ENCODE measurements around the gene TMEM231. TPM values are rescaled to one million over a fixed set of nuclear protein-coding genes. Genes with fewer than 3 reads are reported as not detected.

Gene TMEM231
- total and polyA plus RNA-seq, 12 donors = 2.6 to 13.4 (median 8.7) TPM

GRCh38 chr16:75532791-75533190 lies 23.3 kb downstream of the TMEM231 start:
- Histone ChIP-seq H3K36me3 (no peaks in the 10 kb centered on the region), H3K27me3 (no peaks in the 10 kb centered on the region), H3K4me1 (no peaks in the 10 kb centered on the region), H3K4me3 (no peak overlapping the region), H3K9me3 (no peaks in the 10 kb centered on the region), H3K27ac (no peak overlapping the region)
- no peak for TF ChIP-seq CTCF (IDR thresholded peaks at IDR 0.05)
- DNase-seq (no peak), ATAC-seq (no peak)
- WGBS, 2 donors = 93 to 94% methylated on average over 2 of the region's 2 CpGs
- intact Hi-C loops (cut with DNase I) = loop anchor here in 1 of 10 donors (10.0 kb wide), 1 partner anchor 58 kb away; no protein-coding TSS in a partner anchor

- Histone ChIP-seq H3K36me3 (no peaks in the 10 kb centered on the region), H3K27me3 (no peaks in the 10 kb centered on the region), H3K9me3 (no peaks in the 10 kb centered on the region), H3K27ac (no peak overlapping the region), H3K4me3 (no peak overlapping the region), H3K4me1 (no peaks in the 10 kb centered on the region)
- intact Hi-C loops (cut with DNase I) = loop anchor here in 1 of 10 donors (10.0 kb wide), 1 partner anchor 57 kb away; no protein-coding TSS in a partner anchor
- ATAC-seq = no peak
- DNase-seq = no peak
- 85 to 90% methylated on average over 8 of the region's 8 CpGs for WGBS, 2 donors
- no peak for TF ChIP-seq CTCF (IDR thresholded peaks at IDR 0.05)
These were observed 23.8 kb downstream of the TMEM231 start for GRCh38 chr16:75532142-75532765.

- 95 to 97% methylated on average over 29 of the region's 29 CpGs for whole genome bisulfite sequencing, 2 donors
- Histone ChIP-seq H3K36me3 (no peaks in the 10 kb centered on the region), H3K4me1 (no peaks in the 10 kb centered on the region), H3K9me3 (no peaks in the 10 kb centered on the region), H3K27me3 (no peaks in the 10 kb centered on the region), H3K27ac (no peak overlapping the region), H3K4me3 (no peak overlapping the region)
- no peak for ATAC-seq
- intact Hi-C loops (cut with DNase I) = loop anchor here in 1 of 10 donors (10.0 kb wide), 1 partner anchor 55 kb away; no protein-coding TSS in a partner anchor
- no peak for DNase-seq
- no peak for TF ChIP-seq CTCF (IDR thresholded peaks at IDR 0.05)
These were observed 26.1 kb downstream of the TMEM231 start for GRCh38 chr16:75529959-75530358.

- no peak for DNase-seq
- no peaks in the 10 kb centered on the region for H3K36me3 ChIP-seq
- H3K27me3 ChIP-seq = no peaks in the 10 kb centered on the region
- intact Hi-C loops (cut with DNase I) = no loop called here
- H3K9me3 ChIP-seq = no peaks in the 10 kb centered on the region
- H3K4me3 ChIP-seq = no peak overlapping the region
- peak in 1 of 8 donors; percentile 29 for ATAC-seq
- H3K4me1 ChIP-seq = no peaks in the 10 kb centered on the region
- H3K27ac ChIP-seq = no peak overlapping the region
- WGBS, 2 donors = 92 to 93% methylated on average over 78 to 81 of the region's 81 CpGs
- no peak for TF ChIP-seq CTCF (IDR thresholded peaks at IDR 0.05)
These were observed 26.8 kb downstream of the TMEM231 start for GRCh38 chr16:75529056-75529905.

Measured in heart right ventricle (tissue), 16 donors.